AG09309 (cell line): ENCODE data around the gene SUMO1.

Source experiments
- DNase-seq: peaks from one replicate; pipeline ENCODE4 v3.0.0-alpha.2; 2010; ENCODE audit warnings: low read depth
- H3K4me3 ChIP-seq: 2 replicates; pipeline ENCODE4 v1.5.1; 2011; ENCODE audit warnings: mild to moderate bottlenecking, low read depth, low read length, moderate library complexity; ENCODE audit not compliant: control insufficient read depth
- TF ChIP-seq, protein P1 (sequence below): IDR thresholded peaks from 2 replicates; pipeline ENCODE4 v1.5.1; 2011; ENCODE audit warnings: mild to moderate bottlenecking, low read depth, low read length, inconsistent platforms; ENCODE audit not compliant: insufficient read depth, control insufficient read depth; ENCODE audit errors: missing control alignments

The SUMO1 gene

DNA sequence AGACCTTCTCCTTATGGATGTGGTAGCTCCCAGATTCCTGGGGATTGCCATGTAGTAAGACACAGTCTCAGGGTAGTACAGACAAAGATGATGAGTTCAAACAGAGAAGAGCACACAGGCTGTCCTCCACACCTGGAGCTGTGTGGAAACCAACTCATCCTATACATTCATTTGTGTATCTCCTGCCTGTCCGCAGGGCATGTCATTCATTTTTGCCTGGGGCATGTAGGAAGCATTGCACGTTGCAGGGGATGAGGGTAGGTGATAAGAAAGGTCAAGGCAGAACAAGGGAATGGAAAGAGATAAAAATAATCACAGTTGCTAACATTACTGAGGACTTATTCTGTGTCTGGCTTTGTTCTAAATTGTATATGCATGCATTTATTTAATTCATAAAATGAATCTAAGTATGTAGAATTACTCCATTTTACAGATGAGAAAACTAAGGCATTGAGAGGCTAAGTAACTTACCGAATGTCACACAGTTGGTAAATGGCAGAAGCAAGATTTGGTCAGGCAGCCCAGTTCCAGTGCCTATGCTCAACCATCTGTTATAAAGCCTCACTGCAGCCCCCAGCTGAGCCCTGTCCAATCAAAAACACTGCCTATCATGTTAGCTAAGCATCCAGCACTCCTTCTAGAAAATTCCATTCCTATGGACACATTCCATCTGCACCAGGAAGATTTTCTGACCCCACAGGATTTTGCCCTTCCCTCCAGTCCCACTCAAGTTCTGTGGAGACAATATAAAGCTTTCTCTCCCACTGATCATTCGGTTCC is 81.0 kb downstream of the SUMO1 start:
- TF ChIP-seq, protein P1, sequence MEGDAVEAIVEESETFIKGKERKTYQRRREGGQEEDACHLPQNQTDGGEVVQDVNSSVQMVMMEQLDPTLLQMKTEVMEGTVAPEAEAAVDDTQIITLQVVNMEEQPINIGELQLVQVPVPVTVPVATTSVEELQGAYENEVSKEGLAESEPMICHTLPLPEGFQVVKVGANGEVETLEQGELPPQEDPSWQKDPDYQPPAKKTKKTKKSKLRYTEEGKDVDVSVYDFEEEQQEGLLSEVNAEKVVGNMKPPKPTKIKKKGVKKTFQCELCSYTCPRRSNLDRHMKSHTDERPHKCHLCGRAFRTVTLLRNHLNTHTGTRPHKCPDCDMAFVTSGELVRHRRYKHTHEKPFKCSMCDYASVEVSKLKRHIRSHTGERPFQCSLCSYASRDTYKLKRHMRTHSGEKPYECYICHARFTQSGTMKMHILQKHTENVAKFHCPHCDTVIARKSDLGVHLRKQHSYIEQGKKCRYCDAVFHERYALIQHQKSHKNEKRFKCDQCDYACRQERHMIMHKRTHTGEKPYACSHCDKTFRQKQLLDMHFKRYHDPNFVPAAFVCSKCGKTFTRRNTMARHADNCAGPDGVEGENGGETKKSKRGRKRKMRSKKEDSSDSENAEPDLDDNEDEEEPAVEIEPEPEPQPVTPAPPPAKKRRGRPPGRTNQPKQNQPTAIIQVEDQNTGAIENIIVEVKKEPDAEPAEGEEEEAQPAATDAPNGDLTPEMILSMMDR = no peak
- no peak overlapping the region for H3K4me3 ChIP-seq
- no peak for DNase-seq
